HEK293 (cell line): ENCODE data around the gene MTARC1.

Experiments
- CTCF ChIA-PET: fragments of 350-600 bp; formaldehyde crosslinking; extraction: SDS; loops from one replicate; lab custom pipeline; 2021; ENCODE audit warnings: antibody characterized with exemption; lab: Yijun Ruan, JAX
- POLR2A ChIA-PET: fragments of 300-600 bp; formaldehyde crosslinking; extraction: SDS; loops from one replicate; lab custom pipeline; 2020; ENCODE audit warnings: antibody characterized with exemption, inconsistent platforms; lab: Yijun Ruan, JAX
- H3K27ac ChIP-seq: fragments of 200-500 bp; sonication (Bioruptor generic); 2 replicates; pipeline ENCODE4 v1.5.1; 2014; ENCODE audit warnings: low read depth, low read length, control low read depth, inconsistent platforms; ENCODE audit errors: extremely low read depth
- H3K36me3 ChIP-seq, 2 experiments: fragments of 200-500 bp in 1 of 2; sonication (Bioruptor generic) in 1 of 2; 1 replicate in 1 of 2; 2 replicates in 1 of 2; pipeline ENCODE4 v1.5.1; 2014 to 2017; ENCODE audit warnings: inconsistent platforms in 2 of 2, low read length in 2 of 2; ENCODE audit not compliant: control insufficient read depth in 2 of 2, insufficient read depth in 1 of 2
- H3K4me1 ChIP-seq: fragments of 200-500 bp; sonication (Bioruptor generic); 2 replicates; pipeline ENCODE4 v1.5.1; 2014; ENCODE audit warnings: mild to moderate bottlenecking, low read length, inconsistent platforms; ENCODE audit not compliant: control insufficient read depth, insufficient read depth
- H3K4me3 ChIP-seq: 2 replicates; pipeline ENCODE4 v1.5.1; 2011; ENCODE audit warnings: low read depth, mild to moderate bottlenecking, control low read depth, low read length, moderate library complexity
- H3K9me3 ChIP-seq: fragments of 200-500 bp; sonication (Bioruptor generic); 2 replicates; pipeline ENCODE4 v1.5.1; 2014; ENCODE audit warnings: low read depth, low read length, inconsistent platforms; ENCODE audit not compliant: control insufficient read depth, insufficient read depth
- HIC1 ChIP-seq: fragments of 450-650 bp; formaldehyde crosslinking; IDR thresholded peaks from 2 replicates; pipeline ENCODE4 v1.5.1; 2016; ENCODE audit warnings: missing biosample characterization, missing genetic modification characterization
- IKZF3 ChIP-seq: fragments of 450-650 bp; IDR thresholded peaks from 2 replicates; pipeline ENCODE4 v1.5.0; 2018; ENCODE audit warnings: missing biosample characterization, mild to moderate bottlenecking, missing genetic modification characterization, moderate library complexity
- SETDB1 ChIP-seq: IDR thresholded peaks from one replicate; pipeline ENCODE4 v1.6.1; 2017; ENCODE audit warnings: mild to moderate bottlenecking, low read length, moderate library complexity, mixed read lengths; ENCODE audit not compliant: insufficient read length
- WT1 ChIP-seq: fragments of 450-650 bp; formaldehyde crosslinking; IDR thresholded peaks from 2 replicates; pipeline ENCODE4 v1.5.1; 2016; ENCODE audit warnings: missing biosample characterization, missing genetic modification characterization
- ZNF146 ChIP-seq: fragments of 450-650 bp; formaldehyde crosslinking; IDR thresholded peaks from 2 replicates; pipeline ENCODE4 v1.5.1; 2016; ENCODE audit warnings: missing biosample characterization, missing genetic modification characterization
- ZNF280D ChIP-seq: fragments of 450-650 bp; formaldehyde crosslinking; IDR thresholded peaks from 2 replicates; pipeline ENCODE4 v1.5.1; 2016; ENCODE audit warnings: missing biosample characterization, missing genetic modification characterization
- ZNF514 ChIP-seq: fragments of 450-650 bp; formaldehyde crosslinking; IDR thresholded peaks from 2 replicates; pipeline ENCODE4 v1.5.1; 2016; ENCODE audit warnings: missing biosample characterization, missing genetic modification characterization
- ZNF580 ChIP-seq: fragments of 450-650 bp; formaldehyde crosslinking; IDR thresholded peaks from 2 replicates; pipeline ENCODE4 v1.5.1; 2016; ENCODE audit warnings: missing biosample characterization, missing genetic modification characterization
- ZNF626 ChIP-seq: fragments of 450-650 bp; sonication (Bioruptor Pico); formaldehyde crosslinking; IDR thresholded peaks from 2 replicates; pipeline ENCODE4 v1.5.1; 2018; ENCODE audit warnings: missing biosample characterization, missing genetic modification characterization, inconsistent platforms
- ZNF692 ChIP-seq: fragments of 450-650 bp; formaldehyde crosslinking; IDR thresholded peaks from 2 replicates; pipeline ENCODE4 v1.5.1; 2016; ENCODE audit warnings: missing biosample characterization, missing genetic modification characterization
- ZNF76 ChIP-seq: fragments of 450-650 bp; formaldehyde crosslinking; IDR thresholded peaks from 2 replicates; pipeline ENCODE4; 2016; ENCODE audit warnings: low read depth, missing biosample characterization, missing genetic modification characterization, borderline replicate concordance
- TF ChIP-seq, protein P1 (sequence below): fragments of 450-650 bp; IDR thresholded peaks from 2 replicates; pipeline ENCODE4 v1.5.1; 2018; ENCODE audit warnings: missing biosample characterization, missing genetic modification characterization

Gene MTARC1

DNA sequence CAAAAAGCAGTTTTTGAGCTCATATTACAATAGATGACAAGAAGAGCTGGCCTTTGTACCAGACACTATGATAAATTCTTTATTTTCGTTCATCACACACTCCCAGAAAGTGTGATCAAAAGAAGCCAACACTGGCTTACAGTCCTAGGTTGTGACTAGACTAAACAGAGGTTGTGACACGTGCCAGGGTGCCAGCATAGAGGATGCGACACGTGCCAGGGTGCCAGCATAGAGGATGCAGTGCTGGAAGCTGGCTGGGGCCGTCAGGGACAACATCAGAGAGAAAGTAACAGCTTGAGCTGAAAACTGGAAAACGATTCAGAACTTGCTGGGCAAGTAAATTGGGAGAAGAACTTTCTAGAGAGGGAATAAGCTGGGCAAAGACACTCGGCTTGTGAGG is 2.2 kb downstream of the MTARC1 start:
- no peak for TF ChIP-seq SETDB1
- TF ChIP-seq ZNF692 (tag by site-specific recombination) = no peak
- TF ChIP-seq ZNF514 (tag by site-specific recombination) = no peak
- TF ChIP-seq, protein P1, sequence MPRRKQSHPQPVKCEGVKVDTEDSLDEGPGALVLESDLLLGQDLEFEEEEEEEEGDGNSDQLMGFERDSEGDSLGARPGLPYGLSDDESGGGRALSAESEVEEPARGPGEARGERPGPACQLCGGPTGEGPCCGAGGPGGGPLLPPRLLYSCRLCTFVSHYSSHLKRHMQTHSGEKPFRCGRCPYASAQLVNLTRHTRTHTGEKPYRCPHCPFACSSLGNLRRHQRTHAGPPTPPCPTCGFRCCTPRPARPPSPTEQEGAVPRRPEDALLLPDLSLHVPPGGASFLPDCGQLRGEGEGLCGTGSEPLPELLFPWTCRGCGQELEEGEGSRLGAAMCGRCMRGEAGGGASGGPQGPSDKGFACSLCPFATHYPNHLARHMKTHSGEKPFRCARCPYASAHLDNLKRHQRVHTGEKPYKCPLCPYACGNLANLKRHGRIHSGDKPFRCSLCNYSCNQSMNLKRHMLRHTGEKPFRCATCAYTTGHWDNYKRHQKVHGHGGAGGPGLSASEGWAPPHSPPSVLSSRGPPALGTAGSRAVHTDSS (tag by site-specific recombination) = no peak
- TF ChIP-seq HIC1 (tag by site-specific recombination) = no peak
- TF ChIP-seq WT1 = no peak
- Histone ChIP-seq H3K9me3 (no peaks in the 10 kb centered on the region), H3K4me1 (peaks cover 13% of the 10 kb centered on the region), H3K27ac (no peak overlapping the region), H3K4me3 (no peak overlapping the region), H3K36me3 (peaks cover 4 to 18% of the 10 kb centered on the region in 2 experiments; a peak in 2 of 3 replicates)
- ChIA-PET CTCF (interaction anchor here (0.6 to 4.5 kb wide), 9 partner anchors 13 to 588 kb away, joined by 3 to 25 read pairs (median 4); no protein-coding TSS in a partner anchor), POLR2A (no interaction called here)

DNA sequence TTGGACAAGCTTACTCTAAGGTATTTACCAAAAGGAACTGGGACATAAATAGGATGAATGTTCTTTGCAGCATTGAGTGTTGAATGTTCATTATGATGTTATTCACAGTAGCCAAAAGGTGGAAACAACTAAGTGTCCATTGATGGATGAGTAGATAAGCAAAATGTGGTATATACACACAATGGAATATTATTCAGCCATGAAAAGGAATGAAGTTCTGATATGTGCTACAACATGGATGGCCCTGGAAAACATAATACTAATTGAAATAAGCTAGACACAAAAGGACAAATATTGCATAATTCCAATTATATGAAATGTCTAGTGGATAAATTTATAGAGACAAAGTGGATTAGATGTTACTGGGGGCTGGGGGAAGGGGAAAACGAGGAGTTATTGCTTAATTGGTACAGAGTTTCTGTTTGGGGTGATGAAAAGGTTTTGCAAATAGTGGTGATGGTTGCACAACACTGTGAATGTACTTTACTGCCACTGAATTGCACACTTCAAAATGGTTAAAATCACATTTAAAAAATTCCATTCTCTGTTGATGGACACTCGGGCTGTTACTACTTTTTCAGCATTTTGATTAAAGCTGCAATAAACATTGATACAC is 2.9 kb downstream of the MTARC1 start:
- Histone ChIP-seq H3K4me3 (no peak overlapping the region), H3K27ac (no peak overlapping the region), H3K36me3 (peaks cover 4 to 17% of the 10 kb centered on the region in 2 experiments; a peak in 2 of 3 replicates), H3K4me1 (peaks cover 13% of the 10 kb centered on the region), H3K9me3 (no peaks in the 10 kb centered on the region)
- ChIA-PET CTCF (interaction anchor here (0.6 to 4.5 kb wide), 5 partner anchors 10 to 920 kb away, joined by 3 to 25 read pairs (median 4); no protein-coding TSS in a partner anchor), POLR2A (no interaction called here)
- TF ChIP-seq ZNF626 (tag by site-specific recombination) (peak; percentile 62; the same call in 1 of the 2 replicates), ZNF580 (tag by site-specific recombination) (0 out of 2 replicates have a peak, but pooled peaks have one; percentile 45), ZNF280D (tag by site-specific recombination) (0 out of 2 replicates have a peak, but pooled peaks have one; percentile 63), IKZF3 (tag by site-specific recombination) (no peak), ZNF76 (no peak), ZNF146 (tag by site-specific recombination) (peak; percentile 99)
